Measurements from ENCODE around the gene LY6G6F.

Gene LY6G6F

DNA sequence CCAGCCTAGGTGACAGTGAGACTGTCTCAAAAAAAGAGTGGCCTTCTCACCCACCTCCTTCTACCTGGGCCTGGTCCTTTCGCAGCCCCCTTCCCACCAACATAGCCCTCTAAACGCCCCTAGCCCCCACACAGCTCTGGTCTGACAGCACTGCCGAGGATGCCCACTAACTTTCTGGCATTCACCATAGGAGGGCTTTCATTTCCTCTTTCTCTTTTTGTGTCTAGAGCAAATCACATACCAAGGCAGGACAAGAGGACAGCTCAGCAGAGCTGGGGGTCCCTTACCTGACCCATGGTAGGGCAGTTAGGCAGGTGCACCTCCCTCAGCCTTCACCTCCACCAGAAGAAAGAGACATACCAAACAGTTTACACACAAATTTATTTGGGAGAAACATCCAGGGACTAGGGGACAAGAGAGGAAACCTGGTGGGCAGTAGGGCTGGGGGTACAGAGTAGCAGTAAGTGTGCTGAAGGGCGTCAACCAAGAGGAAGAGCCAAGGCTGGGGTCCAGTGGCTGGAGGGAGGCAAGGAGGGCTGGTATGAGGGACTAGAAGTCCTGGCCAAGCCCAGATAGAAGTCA lies 30.3 kb upstream of the LY6G6F start:
- in situ Hi-C loops (cut with HindIII; ENCODE audit: low sequenced_read_pairs), result no loop called here

DNA sequence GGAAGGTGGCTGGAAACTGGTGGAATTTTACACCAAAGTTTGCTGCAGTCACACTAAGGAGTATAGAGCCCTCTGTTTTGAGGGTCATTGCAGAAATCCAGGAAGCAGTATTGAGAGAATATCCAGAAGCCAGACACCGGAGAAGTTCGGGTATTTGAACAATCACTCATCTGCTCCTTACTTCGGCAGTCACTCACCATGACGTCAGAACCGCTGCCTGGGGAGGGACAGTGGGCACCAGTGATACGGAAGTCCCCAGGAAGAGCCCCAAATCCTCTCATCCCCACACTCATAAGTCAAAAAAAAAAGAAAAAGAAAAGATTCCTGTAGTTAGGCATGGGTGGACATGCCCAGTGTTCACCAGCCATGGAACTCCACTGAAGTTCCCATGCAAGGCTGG lies 29.8 kb upstream of the LY6G6F start:
- in situ Hi-C loops (cut with HindIII; ENCODE audit: low sequenced_read_pairs), result no loop called here

- in situ Hi-C loops (cut with HindIII; ENCODE audit: low sequenced_read_pairs), result no loop called here
Measured at GRCh38 chr6:31677955-31678354, 28.7 kb upstream of the LY6G6F start.

- in situ Hi-C loops (cut with HindIII; ENCODE audit: low sequenced_read_pairs), result no loop called here
Measured at GRCh38 chr6:31680226-31681134, 26.2 kb upstream of the LY6G6F start, which contains the start of gene LY6G5C. Gene LY6G5C, minus strand, starts transcription at chr6:31681067. Its CDS starts 694 bp downstream, at chr6:31680373.

DNA sequence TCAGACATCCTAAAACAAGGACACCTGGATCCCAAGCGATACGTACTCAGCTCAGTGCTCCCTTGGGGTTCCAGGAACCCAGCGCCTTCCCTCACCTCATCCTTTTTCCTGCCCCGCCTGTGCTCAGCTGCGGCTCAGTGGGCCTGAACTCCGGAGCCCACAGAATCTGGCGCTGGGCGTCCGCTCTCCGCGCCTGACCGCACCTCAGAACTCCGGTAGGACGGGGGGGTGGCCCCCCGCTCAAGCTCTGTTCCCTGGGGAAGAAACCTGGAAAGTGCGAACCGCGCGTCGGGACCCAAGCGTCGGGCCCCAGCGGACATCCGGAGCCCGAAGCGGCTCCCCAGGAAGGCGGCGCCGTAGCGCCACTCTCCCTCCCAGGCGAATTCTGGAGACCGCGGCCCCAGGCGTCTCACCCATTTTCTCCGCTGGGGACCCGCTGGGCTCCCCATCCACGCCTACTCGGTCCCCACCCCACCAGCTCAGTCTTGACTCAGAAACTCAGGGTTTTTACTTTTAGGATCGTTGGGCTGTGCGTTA lies 25.5 kb upstream of the LY6G6F start:
- in situ Hi-C loops (cut with HindIII; ENCODE audit: low sequenced_read_pairs), result no loop called here

DNA sequence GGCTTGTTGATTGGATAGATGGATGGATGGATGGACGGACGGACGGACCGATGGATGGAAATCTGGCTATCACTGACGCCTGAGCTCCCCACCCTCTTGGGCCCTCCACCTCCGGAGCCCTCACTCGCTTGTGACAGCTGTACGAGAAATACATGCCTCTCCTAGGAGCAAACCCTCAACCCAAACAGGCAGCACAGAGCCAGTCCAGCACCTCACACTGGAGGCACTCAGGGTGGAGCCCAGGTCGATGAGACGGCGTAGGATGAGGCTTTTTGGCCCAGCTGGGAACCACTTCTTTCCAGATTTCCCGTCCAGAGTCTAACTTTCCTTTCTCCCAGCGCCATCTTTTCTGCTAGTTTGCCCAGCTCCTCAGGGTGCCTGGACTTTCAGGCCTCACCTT lies 23.1 kb upstream of the LY6G6F start:
- in situ Hi-C loops (cut with HindIII; ENCODE audit: low sequenced_read_pairs), result no loop called here

- in situ Hi-C loops (cut with HindIII; ENCODE audit: low sequenced_read_pairs), result no loop called here
Measured at GRCh38 chr6:31686483-31686882, 20.2 kb upstream of the LY6G6F start.

- in situ Hi-C loops (cut with HindIII; ENCODE audit: low sequenced_read_pairs), result no loop called here
Measured at GRCh38 chr6:31687321-31687720, 19.3 kb upstream of the LY6G6F start.

DNA sequence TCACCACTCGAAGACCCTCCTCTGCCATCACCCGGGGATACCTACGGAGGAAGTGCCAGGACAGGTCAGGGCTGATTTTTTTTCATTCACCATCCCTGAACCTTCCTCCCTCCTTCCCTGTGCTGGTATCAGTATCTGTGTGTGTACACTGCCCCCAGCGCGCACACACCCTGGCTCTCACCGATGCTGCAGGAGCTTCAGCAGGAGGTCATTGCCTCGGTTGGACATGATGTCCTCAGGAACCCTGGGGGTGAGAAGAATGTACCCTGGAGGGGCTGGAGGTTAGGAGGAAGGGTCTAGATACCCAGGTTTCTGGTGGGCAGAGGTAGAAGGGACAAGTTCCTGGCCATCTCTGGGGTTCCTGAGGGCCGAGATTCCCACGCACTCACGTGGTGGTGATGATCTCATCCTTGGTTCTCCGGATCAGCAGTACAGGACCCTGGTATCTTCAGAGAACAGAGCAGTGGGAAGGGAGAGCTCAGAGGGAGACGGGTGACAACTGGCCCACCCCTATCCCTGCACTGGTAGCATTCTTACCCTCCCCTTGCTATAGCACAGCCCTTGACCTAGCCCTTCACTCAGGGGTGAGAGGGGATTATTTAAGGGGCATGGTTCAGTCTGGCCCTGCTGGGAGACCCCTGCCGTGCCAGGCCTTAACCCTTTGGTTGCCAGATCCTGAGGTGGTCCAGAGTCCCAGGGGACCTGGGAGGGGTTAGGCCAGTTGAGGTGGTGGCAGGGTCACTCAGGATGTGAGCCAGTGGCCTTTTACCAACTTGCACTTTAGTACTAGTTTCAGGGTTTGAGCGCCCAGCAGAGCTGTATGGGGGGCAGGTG lies 18.6 kb upstream of the LY6G6F start:
- in situ Hi-C loops (cut with HindIII; ENCODE audit: low sequenced_read_pairs), result no loop called here

DNA sequence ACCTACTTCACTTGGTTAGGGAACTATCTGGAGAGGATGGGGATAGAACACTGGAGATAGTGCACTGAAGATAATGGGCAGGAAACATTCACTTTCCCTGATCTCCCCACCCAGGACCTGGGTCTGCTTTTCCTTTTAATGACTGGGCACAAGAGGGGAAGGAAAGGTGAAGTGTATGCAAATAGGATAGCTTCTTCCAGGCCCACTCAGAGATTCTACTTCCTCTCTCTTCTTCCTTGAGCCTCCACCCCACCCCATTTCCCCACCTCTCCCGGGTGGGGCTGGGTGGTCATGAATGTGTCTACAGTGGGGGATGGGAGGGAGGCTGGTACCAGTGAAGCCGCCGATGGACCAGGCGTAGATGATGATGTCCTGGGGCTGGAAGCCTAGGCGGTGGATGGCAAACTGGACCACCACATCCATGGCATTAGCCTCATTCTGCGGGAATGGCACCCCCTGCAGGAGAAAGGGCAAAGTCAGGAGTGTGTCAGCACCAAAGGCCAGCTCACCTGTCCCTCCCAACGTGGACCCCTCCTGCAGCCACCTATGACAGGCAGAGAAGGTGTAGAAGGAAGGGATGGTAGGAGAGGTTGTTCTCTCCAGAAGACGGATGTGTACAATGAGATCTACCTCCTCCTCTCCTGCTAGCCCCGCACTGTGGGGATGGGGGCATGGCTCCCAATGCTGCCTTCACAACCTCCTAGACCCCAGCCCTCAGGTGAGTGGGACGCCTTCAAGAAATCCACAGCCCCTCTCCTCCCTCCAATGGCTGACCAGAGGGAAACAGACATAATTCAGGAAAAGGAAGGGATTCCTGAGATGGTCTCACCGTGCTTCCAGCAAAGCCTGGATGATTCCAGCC lies 17.2 kb upstream of the LY6G6F start:
- in situ Hi-C loops (cut with HindIII; ENCODE audit: low sequenced_read_pairs), result loop anchor here (5.0 kb wide), 1 partner anchor 43 kb away; no protein-coding TSS in a partner anchor

DNA sequence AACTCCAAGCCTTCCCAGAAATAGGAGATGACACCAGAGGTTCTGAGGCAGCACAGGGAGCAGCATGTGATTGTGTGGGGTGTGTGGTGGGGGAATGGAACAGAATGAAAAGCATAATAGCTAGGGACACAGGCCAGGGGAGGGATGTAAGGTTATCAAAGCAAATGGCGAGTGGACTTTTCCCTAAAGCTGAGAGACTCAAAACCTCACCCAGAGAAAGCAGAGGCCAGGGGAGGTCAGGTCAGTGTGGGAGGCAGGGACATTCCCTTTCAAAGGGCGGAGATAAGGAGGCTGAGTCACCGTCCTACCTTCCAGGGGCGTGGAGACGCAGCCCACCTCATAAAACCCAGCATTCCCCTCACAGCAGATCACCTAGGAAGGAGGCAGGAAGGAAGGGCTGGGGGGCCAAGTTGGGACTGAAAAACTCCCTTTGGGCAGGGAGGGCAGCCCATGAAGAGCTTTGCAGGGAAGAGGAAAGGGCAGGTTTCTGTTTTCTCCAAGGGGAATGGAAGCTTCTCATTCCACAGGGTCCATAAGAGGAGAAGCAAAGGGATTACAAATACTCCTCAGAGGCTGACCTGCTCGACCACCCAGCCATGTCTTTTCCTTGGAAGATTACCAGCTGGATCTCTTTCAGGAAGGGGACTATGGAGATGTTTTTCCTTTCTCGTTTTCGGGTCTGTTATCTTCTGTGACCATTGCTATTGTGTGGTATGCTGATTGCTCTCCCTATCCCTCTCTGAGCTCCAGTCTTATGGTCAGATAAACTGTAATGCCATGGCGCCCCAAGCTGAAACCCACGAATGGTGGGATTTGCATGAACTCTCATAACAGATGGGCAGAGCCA lies 16.2 kb upstream of the LY6G6F start:
- in situ Hi-C loops (cut with HindIII; ENCODE audit: low sequenced_read_pairs), result loop anchor here (5.0 kb wide), 1 partner anchor 42 kb away; no protein-coding TSS in a partner anchor

- in situ Hi-C loops (cut with HindIII; ENCODE audit: low sequenced_read_pairs), result loop anchor here (5.0 kb wide), 1 partner anchor 41 kb away; no protein-coding TSS in a partner anchor
Measured at GRCh38 chr6:31691078-31691463, 15.6 kb upstream of the LY6G6F start.

- in situ Hi-C loops (cut with HindIII; ENCODE audit: low sequenced_read_pairs), result loop anchor here (5.0 kb wide), 1 partner anchor 41 kb away; no protein-coding TSS in a partner anchor
Measured at GRCh38 chr6:31691564-31692108, 15.0 kb upstream of the LY6G6F start.

- in situ Hi-C loops (cut with HindIII; ENCODE audit: low sequenced_read_pairs), result loop anchor here (5.0 kb wide), 1 partner anchor 40 kb away; no protein-coding TSS in a partner anchor
Measured at GRCh38 chr6:31692353-31692752, 14.3 kb upstream of the LY6G6F start.

DNA sequence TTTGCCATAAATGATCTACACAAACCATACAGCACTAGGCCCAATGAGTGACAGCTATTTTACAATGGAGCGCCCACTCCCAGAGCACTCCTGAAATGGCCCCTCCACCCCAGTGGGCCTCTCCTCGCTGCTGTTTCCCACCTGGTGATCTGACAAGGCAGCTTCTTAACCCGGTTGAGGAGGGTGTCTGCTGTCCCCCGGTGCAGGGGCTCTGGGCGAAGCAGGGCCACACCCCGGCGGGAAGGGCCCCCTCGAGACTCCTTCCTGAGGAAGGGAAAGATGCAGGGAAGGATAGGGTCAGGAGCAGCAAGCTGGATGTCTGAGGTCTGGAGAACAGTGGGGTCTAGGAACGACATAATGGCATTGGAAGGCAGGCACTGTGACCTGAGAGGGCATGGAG lies 13.8 kb upstream of the LY6G6F start:
- in situ Hi-C loops (cut with HindIII; ENCODE audit: low sequenced_read_pairs), result loop anchor here (5.0 kb wide), 1 partner anchor 39 kb away; no protein-coding TSS in a partner anchor

DNA sequence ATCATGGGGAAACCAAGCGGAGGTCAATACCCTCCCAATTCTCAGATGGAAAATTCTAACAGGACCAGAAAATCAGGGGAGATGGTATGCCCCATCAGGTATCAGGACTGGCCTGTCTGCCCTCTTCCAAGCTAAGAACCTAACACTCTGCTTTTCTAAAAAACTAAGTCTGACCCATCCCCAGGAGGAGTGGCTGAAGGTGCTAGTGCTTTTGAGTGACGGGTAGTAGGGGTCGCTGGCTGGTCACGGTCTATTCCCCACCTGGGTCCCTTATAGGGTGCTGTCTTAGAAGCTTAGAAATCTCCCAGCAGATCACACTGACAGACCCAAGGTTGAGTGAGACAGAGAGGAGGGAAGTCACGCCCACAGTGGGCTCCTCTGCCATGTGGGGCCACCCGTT lies 13.1 kb upstream of the LY6G6F start:
- in situ Hi-C loops (cut with HindIII; ENCODE audit: low sequenced_read_pairs), result loop anchor here (5.0 kb wide), 1 partner anchor 39 kb away; no protein-coding TSS in a partner anchor

GRCh38 chr6:31697555-31697954 lies 9.1 kb upstream of the LY6G6F start:
- in situ Hi-C loops (cut with HindIII; ENCODE audit: low sequenced_read_pairs), result no loop called here

- in situ Hi-C loops (cut with HindIII; ENCODE audit: low sequenced_read_pairs), result no loop called here
Measured at GRCh38 chr6:31700740-31701401, 5.8 kb upstream of the LY6G6F start.
